Adrenal gland (tissue), 5 donors: ENCODE measurements around the gene SLC35A4.

ENCODE experiments used
- POLR2A ChIP-seq, 2 donors: fragments of 450-650 bp; IDR thresholded peaks; one replicate each; pipeline ENCODE4 v1.6.1; 2017; ENCODE audit warnings: antibody characterized with exemption in 2 of 2, mild to moderate bottlenecking in 2 of 2, moderate library complexity in 1 of 2
- TF ChIP-seq, protein P1 (sequence below), 6 experiments: fragments of 450-650 bp in 4 of 6; fragments of 200-600 bp in 2 of 6; sonication (generic) in 1 of 6; IDR thresholded peaks; 1 replicate in 5 of 6; 2 replicates in 1 of 6; pipeline versions ENCODE4 v1.5.1 to v1.8.0; 2016 to 2021; ENCODE audit warnings: antibody characterized with exemption in 6 of 6, mild to moderate bottlenecking in 2 of 6, moderate library complexity in 1 of 6
- donor health status: DM: no; HTN: no; CAD: no.

- TF ChIP-seq, protein P1, sequence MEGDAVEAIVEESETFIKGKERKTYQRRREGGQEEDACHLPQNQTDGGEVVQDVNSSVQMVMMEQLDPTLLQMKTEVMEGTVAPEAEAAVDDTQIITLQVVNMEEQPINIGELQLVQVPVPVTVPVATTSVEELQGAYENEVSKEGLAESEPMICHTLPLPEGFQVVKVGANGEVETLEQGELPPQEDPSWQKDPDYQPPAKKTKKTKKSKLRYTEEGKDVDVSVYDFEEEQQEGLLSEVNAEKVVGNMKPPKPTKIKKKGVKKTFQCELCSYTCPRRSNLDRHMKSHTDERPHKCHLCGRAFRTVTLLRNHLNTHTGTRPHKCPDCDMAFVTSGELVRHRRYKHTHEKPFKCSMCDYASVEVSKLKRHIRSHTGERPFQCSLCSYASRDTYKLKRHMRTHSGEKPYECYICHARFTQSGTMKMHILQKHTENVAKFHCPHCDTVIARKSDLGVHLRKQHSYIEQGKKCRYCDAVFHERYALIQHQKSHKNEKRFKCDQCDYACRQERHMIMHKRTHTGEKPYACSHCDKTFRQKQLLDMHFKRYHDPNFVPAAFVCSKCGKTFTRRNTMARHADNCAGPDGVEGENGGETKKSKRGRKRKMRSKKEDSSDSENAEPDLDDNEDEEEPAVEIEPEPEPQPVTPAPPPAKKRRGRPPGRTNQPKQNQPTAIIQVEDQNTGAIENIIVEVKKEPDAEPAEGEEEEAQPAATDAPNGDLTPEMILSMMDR (IDR thresholded peaks at IDR 0.05), result no peak
- peak in 1 of 2 donors; percentile 41 for TF ChIP-seq POLR2A (IDR thresholded peaks at IDR 0.05)
These were observed 31.7 kb downstream of the SLC35A4 start for GRCh38 chr5:140596321-140596741.
